K562 (cell line): ENCODE data around the gene RAB3GAP1. TPM values are rescaled to one million over a fixed set of nuclear protein-coding genes. Genes with fewer than 3 reads are reported as not detected.

ENCODE experiments used
- ATAC-seq: fragments of 200-7000 bp; cut with Tn5 transposase; 3 replicates; pipeline ENCODE4 v1.9.1; 2020; ENCODE audit warnings: moderate library complexity
- BruUV-seq: library from RNA; stranded (reverse); fragments of 400-500 nt; replicated peaks from 2 replicates; lab custom pipeline; 2021; lab: Mats Ljungman, UMichigan
- CTCF ChIA-PET: fragments of 300-600 bp; formaldehyde crosslinking; extraction: SDS; loops from one replicate; lab custom pipeline; 2021; ENCODE audit warnings: low intra/inter-chr PET ratio; lab: Yijun Ruan, JAX
- POLR2A ChIA-PET: fragments of 300-600, 350-650 bp; sonication (Branson Sonifier 250); formaldehyde crosslinking; extraction: SDS; loops from one replicate; lab custom pipeline; 2021; ENCODE audit warnings: antibody characterized with exemption, inconsistent platforms; lab: Yijun Ruan, JAX
- DNase-seq, 4 experiments: peaks; one replicate each; pipeline versions ENCODE4 v3.0.0 to v3.0.0-alpha.2; 2011 to 2018; ENCODE audit warnings: low spot score in 3 of 4, mixed read lengths in 3 of 4; ENCODE audit errors: extremely low read depth in 1 of 4
- FAIRE-seq: peaks from 2 replicates; lab custom pipeline; 2011; peaks lifted over from hg19 to GRCh38; lab: Jason Lieb, UNC
- H2AFZ ChIP-seq: 2 replicates; pipeline ENCODE4 v1.6.0; 2011; ENCODE audit warnings: low read depth, low read length, control low read depth, inconsistent platforms
- H3K27ac ChIP-seq: fragments of 200-600 bp; 3 replicates; pipeline ENCODE4 v1.8.0; 2011; ENCODE audit warnings: low read depth, mild to moderate bottlenecking, control low read depth, inconsistent platforms, low read length, moderate library complexity, mixed read lengths; ENCODE audit errors: extremely low read depth
- H3K27me3 ChIP-seq, 2 experiments: fragments of 300-600 bp in 1 of 2; 2 replicates in 1 of 2; 3 replicates in 1 of 2; pipeline versions ENCODE4 v1.6.0 to v1.8.0; 2011; ENCODE audit warnings: inconsistent platforms in 2 of 2, low read length in 2 of 2, mild to moderate bottlenecking in 1 of 2, mixed read lengths in 1 of 2, moderate library complexity in 1 of 2; ENCODE audit not compliant: control insufficient read depth in 2 of 2, insufficient read depth in 2 of 2
- H3K36me3 ChIP-seq: fragments of 300-600 bp; 3 replicates; pipeline ENCODE4 v1.8.0; 2011; ENCODE audit warnings: mild to moderate bottlenecking, low read length, inconsistent platforms; ENCODE audit not compliant: control insufficient read depth, insufficient read depth
- H3K4me1 ChIP-seq, 2 experiments: fragments of 200-600 bp in 1 of 2; replicated peaks in 1 of 2; 2 replicates in 1 of 2; 3 replicates in 1 of 2; pipeline versions ENCODE4 v1.5.1 to v1.8.0; 2011; ENCODE audit warnings: inconsistent platforms in 2 of 2, low read length in 2 of 2, mild to moderate bottlenecking in 1 of 2, mixed read lengths in 1 of 2, moderate library complexity in 1 of 2; ENCODE audit not compliant: control insufficient read depth in 2 of 2, insufficient read depth in 2 of 2
- H3K4me2 ChIP-seq: 2 replicates; pipeline ENCODE4 v1.6.1; 2011; ENCODE audit warnings: low read length, control low read depth, inconsistent platforms, mixed read lengths; ENCODE audit not compliant: insufficient read depth
- H3K4me3 ChIP-seq: fragments of 200-600 bp; sonication (generic), shearing (Covaris generic); 2 replicates; pipeline ENCODE4 v1.5.1; 2016; ENCODE audit warnings: control low read depth, inconsistent platforms
- H3K79me2 ChIP-seq: fragments of 200-600 bp; 3 replicates; pipeline ENCODE4 v1.8.0; 2011; ENCODE audit warnings: low read length, inconsistent platforms; ENCODE audit not compliant: control insufficient read depth, insufficient read depth
- H3K9ac ChIP-seq, 2 experiments: 2 replicates each; pipeline versions ENCODE4 v1.6.0 to v1.6.1; 2011; ENCODE audit warnings: low read depth in 2 of 2, low read length in 2 of 2, control low read depth in 1 of 2, inconsistent platforms in 1 of 2, mild to moderate bottlenecking in 1 of 2, mixed read lengths in 1 of 2; ENCODE audit not compliant: insufficient read depth in 1 of 2
- H3K9me1 ChIP-seq: one replicate; pipeline ENCODE4 v1.6.0; 2011; ENCODE audit warnings: inconsistent platforms, mild to moderate bottlenecking, low read length, moderate library complexity; ENCODE audit not compliant: control insufficient read depth, insufficient read depth
- H3K9me3 ChIP-seq: replicated peaks from 2 replicates; pipeline ENCODE4 v1.5.1; 2011; ENCODE audit warnings: low read depth, low read length, inconsistent platforms; ENCODE audit not compliant: control insufficient read depth, insufficient read depth
- H4K20me1 ChIP-seq: replicated peaks from 2 replicates; pipeline ENCODE4 v1.6.1; 2011; ENCODE audit warnings: low read length, inconsistent platforms, mixed read lengths; ENCODE audit not compliant: control insufficient read depth, insufficient read depth
- CEBPG ChIP-seq, 3 experiments: fragments of 200-800 bp in 1 of 3; sonication (Bioruptor generic) in 1 of 3; sonication (generic) in 1 of 3; formaldehyde crosslinking in 1 of 3; IDR thresholded peaks in 2 of 3; conservative IDR thresholded peaks in 1 of 3; 2 replicates each; pipeline versions ENCODE4 v1.6.1 to v1.8.0; 2016 to 2022; ENCODE audit warnings: missing compliant biosample characterization in 2 of 3, missing genetic modification characterization in 2 of 3, mild to moderate bottlenecking in 1 of 3, missing genetic modification reagents in 1 of 3
- KLF13 ChIP-seq: fragments of 450-650 bp; IDR thresholded peaks from 2 replicates; pipeline ENCODE4 v1.6.1; 2016; ENCODE audit warnings: missing genetic modification characterization, low read depth, mild to moderate bottlenecking, missing compliant biosample characterization, moderate library complexity, borderline replicate concordance
- NFE2L1 ChIP-seq: fragments of 450-650 bp; IDR thresholded peaks from 2 replicates; pipeline ENCODE4 v1.6.1; 2016; ENCODE audit warnings: missing genetic modification characterization, low read depth, mild to moderate bottlenecking, missing compliant biosample characterization, moderate library complexity, borderline replicate concordance
- NR3C1 ChIP-seq: sonication (generic); formaldehyde crosslinking; IDR thresholded peaks from 2 replicates; pipeline ENCODE4 v1.8.1; 2022; ENCODE audit warnings: missing genetic modification reagents
- NR4A1 ChIP-seq, 2 experiments: fragments of 250-450 bp in 1 of 2; fragments of 450-650 bp in 1 of 2; sonication (Bioruptor Pico) in 1 of 2; IDR thresholded peaks; 2 replicates each; pipeline versions ENCODE4 v1.4.0 to v1.6.1; 2016 to 2020; ENCODE audit warnings: mild to moderate bottlenecking in 2 of 2, missing compliant biosample characterization in 1 of 2, missing genetic modification characterization in 1 of 2, moderate library complexity in 1 of 2
- ZNF551 ChIP-seq: fragments of 250-450 bp; sonication (Bioruptor Pico); IDR thresholded peaks from 2 replicates; pipeline ENCODE4 v1.5.0; 2021; ENCODE audit warnings: mild to moderate bottlenecking, moderate library complexity
- whole genome bisulfite sequencing: fragments of 100-300 bp; shearing (Covaris generic); methylation state at CpG from one replicate; pipeline ENCODE4 v1.1.6; 2016; ENCODE audit warnings: low coverage, mixed read lengths; ENCODE audit not compliant: insufficient coverage; ENCODE audit errors: missing lambda C conversion rate; 5-methylcytosine and 5-hydroxymethylcytosine counted together
- in situ Hi-C: fragments of 300-500 bp; cut with MboI; formaldehyde crosslinking; loops from 4 replicates; pipeline ENCODE4 v1.15.0; 2018; ENCODE audit warnings: inconsistent platforms, mixed read lengths
- intact Hi-C: fragments of 100-400 bp; cut with micrococcal nuclease; formaldehyde crosslinking; loops from 2 replicates; pipeline ENCODE4 v1.14.2; 2022
- polyA plus RNA-seq, 8 experiments: library from polyadenylated mRNA; depleted of rRNA in 4 of 8; stranded (reverse) in 5 of 8; unstranded in 3 of 8; fragments of >200 nt; fragmentation: Nextera tagmentation in 2 of 8; fragmentation: Illumina TruSeq in 1 of 8; extraction: Ambion mirVana in 2 of 8; extraction: Trizol in 1 of 8; gene quantifications; 2 replicates each; pipeline versions ENCODE4 v1.2.1 to v1.2.3, GENCODE V29; 2011 to 2014; ENCODE audit warnings: inconsistent platforms in 1 of 8, missing spikeins in 1 of 8
- total RNA-seq, 7 experiments: library from RNA; depleted of rRNA in 6 of 7; stranded (reverse); fragments of >200 nt in 6 of 7; fragmentation: Illumina TruSeq in 2 of 7; extraction: Trizol in 2 of 7; gene quantifications; 2 replicates each; pipeline versions ENCODE4 v1.2.1 to v1.2.3, GENCODE V29; 2011 to 2021; ENCODE audit warnings: low replicate concordance in 1 of 7

RAB3GAP1 gene
- total and polyA plus RNA-seq, 9 of the 15 experiments (the other 6 are each of a cell fraction or from before 2014, with no cell fraction given) = 15.5 to 48.6 (median 33.0) TPM

- TF ChIP-seq NR4A1 (CRISPR knock-in tag; IDR thresholded peaks at IDR 0.05) (no peak), NR4A1 (tag; IDR thresholded peaks at IDR 0.05) (no peak), NFE2L1 (tag) (no peak)
These were observed 97.2 kb downstream of the RAB3GAP1 start (continued) for GRCh38 chr2:135149251-135149650.

GRCh38 chr2:135150725-135151124, 98.6 kb downstream of the RAB3GAP1 start:
- Histone ChIP-seq H3K9ac (no peak overlapping the region), H3K4me3 (no peak overlapping the region), H3K36me3 (peaks cover 57% of the 10 kb centered on the region), H3K9me3 (no peaks in the 10 kb centered on the region), H3K9me1 (no peaks in the 10 kb centered on the region), H3K4me1 (no peaks in the 10 kb centered on the region), H3K27ac (no peak overlapping the region), H4K20me1 (no peaks in the 10 kb centered on the region), H3K4me2 (no peak overlapping the region), H2AFZ (no peak overlapping the region), H3K79me2 (no peaks in the 10 kb centered on the region), H3K27me3 (no peaks in the 10 kb centered on the region)
- ChIA-PET POLR2A (interaction anchor here (0.6 to 0.9 kb wide), 2 partner anchors 16 to 274 kb away, joined by 3 to 4 read pairs; no protein-coding TSS in a partner anchor), CTCF (no interaction called here)
- BruUV-seq = no TSS peak
- in situ Hi-C loops = no loop called here
- no peak for FAIRE-seq
- ATAC-seq = no peak; the same call in 2 of the 3 replicates
- 83% methylated on average over 1 of the region's 1 CpG for WGBS
- intact Hi-C loops = no loop called here
- no peak for TF ChIP-seq CEBPG (CRISPR knock-in tag; IDR thresholded peaks at IDR 0.05)
- 0 out of 4 replicates have a peak, but pooled peaks of 1 of the 2 experiments have one; percentile 10 for TF ChIP-seq CEBPG (tag; conservative IDR thresholded peaks at IDR 0.05 in 1 of 2, IDR thresholded peaks at IDR 0.05 in 1 of 2)
- no peak for TF ChIP-seq NR3C1 (CRISPR knock-in tag)
- no peak for TF ChIP-seq KLF13 (tag)
- TF ChIP-seq ZNF551 (CRISPR knock-in tag) = no peak
- no peak for DNase-seq
